ENCODE data around the gene OAF.

DNA sequence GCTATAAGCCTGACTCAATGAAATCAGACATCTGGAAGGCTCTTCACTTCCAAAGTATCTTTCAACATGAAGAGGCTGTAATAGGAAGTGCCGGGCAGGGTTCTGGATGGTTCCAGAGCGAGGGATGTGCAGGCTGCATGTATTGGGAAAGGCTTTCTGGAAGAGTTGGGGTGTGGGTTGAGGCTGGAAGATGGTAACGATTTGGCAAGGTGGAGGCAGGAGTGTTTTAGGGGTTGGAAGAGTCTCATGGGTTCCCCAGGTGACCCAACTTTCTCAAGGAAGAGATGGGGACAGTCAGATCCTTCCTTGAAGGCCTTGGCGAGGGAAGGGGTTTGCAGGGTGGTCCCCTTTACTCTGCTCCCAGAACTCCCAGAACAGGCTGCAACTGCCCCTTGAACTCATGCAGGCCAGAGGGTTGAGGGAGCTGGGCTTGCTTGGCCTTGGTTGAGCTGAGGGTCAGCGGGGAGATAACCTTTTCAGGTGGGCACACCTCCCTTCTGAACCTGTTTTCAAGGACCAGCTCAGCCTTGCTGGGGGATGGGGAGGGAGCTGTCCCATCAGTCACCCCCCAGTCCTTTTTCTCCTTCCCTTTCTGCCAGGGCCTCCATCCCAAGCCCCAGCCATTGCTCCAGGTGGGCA is 19.7 kb downstream of the OAF start:
- TF ChIP-seq CTCF (IDR thresholded peaks at IDR 0.05 in 8 of 11, conservative IDR thresholded peaks at IDR 0.05 in 3 of 11) (no peak), POLR2A (IDR thresholded peaks at IDR 0.05) (no peak)

Data from spleen (tissue), 7 donors.